ENCODE data around the gene ARL4D. TPM values are rescaled to one million over a fixed set of nuclear protein-coding genes. Genes with fewer than 3 reads are reported as not detected.

Gene ARL4D
- total and polyA plus RNA-seq, 2 of the 4 experiments (the other 2 are of a cell fraction), result 12.5 to 30.7 TPM

- in situ Hi-C loops (cut with MboI; ENCODE audit: low sequenced_read_pairs) (no loop called here), intact Hi-C loops (cut with micrococcal nuclease) (no loop called here), dilution Hi-C loops (cut with HindIII; ENCODE audit: low sequenced_read_pairs, unreplicated experiment) (no loop called here)
- H4K8ac ChIP-seq (ENCODE audit: low read depth in 2 of 2, low read length in 2 of 2), result no peak overlapping the region
- H2BK20ac ChIP-seq (ENCODE audit: low read depth, low read length), result no peak overlapping the region
- DNase-seq (no peak), ATAC-seq (ENCODE audit: low read depth) (no peak)
- ChIA-PET POLR2A (ENCODE audit: unreplicated experiment) (no interaction called here), CTCF (interaction anchor here (0.6 kb wide), 2 partner anchors 17 to 144 kb away, joined by 3 to 5 read pairs; no protein-coding TSS in a partner anchor)
- H4K20me1 ChIP-seq (ENCODE audit: insufficient read depth, low read length), result no peaks in the 10 kb centered on the region
- 100% methylated on average over 1 of the region's 5 CpGs; no CpG with 5 or more reads in 1 of the 2 experiments for WGBS, 2 experiments (ENCODE audit: extremely low coverage in 2 of 2, insufficient read length in 1 of 2)
- no TSS peak for BruUV-seq (replicated peaks)
- H3K4me2 ChIP-seq (ENCODE audit: low read depth, low read length), result no peak overlapping the region
- H3K36me3 ChIP-seq (ENCODE audit: control insufficient read depth, insufficient read depth, low read length), result no peaks in the 10 kb centered on the region
- no peak overlapping the region for H3K14ac ChIP-seq (replicated peaks; ENCODE audit: low read depth, low read length)
- 0 out of 2 replicates have a peak, but pooled peaks cover 3% of the 10 kb centered on the region for H3K9me1 ChIP-seq (ENCODE audit: insufficient read depth, low read length)
- H3K79me1 ChIP-seq (ENCODE audit: low read depth in 1 of 2, low read length in 2 of 2), result no peaks in the 10 kb centered on the region
- H3K9ac ChIP-seq (ENCODE audit: low read depth, low read length), result no peak overlapping the region
- H3K4me3 ChIP-seq (ENCODE audit: insufficient read depth, low read depth, low read length), result no peak overlapping the region
- H4K5ac ChIP-seq (ENCODE audit: low read depth, low read length), result no peak overlapping the region
- no peak overlapping the region for H4K91ac ChIP-seq (ENCODE audit: insufficient read depth, low read depth, low read length)
- no peak overlapping the region for H2AK5ac ChIP-seq (ENCODE audit: low read depth, low read length)
- H3K27ac ChIP-seq (ENCODE audit: insufficient read depth, low read length), result no peak overlapping the region
- TF ChIP-seq SMC3 (IDR thresholded peaks at IDR 0.05; ENCODE audit: low read depth, low read length) (no peak), BHLHE40 (IDR thresholded peaks at IDR 0.05; ENCODE audit: low read depth, low read length) (no peak), CTCF (conservative IDR thresholded peaks at IDR 0.05; ENCODE audit: low read depth, low read length) (no peak), MAFK (IDR thresholded peaks at IDR 0.05; ENCODE audit: low read depth, low read length) (no peak), RFX5 (IDR thresholded peaks at IDR 0.05; ENCODE audit: low read depth, low read length) (no peak), RAD21 (IDR thresholded peaks at IDR 0.05; ENCODE audit: low read length) (no peak), ELK1 (IDR thresholded peaks at IDR 0.05; ENCODE audit: borderline replicate concordance, low read depth, low read length) (no peak), MAZ (IDR thresholded peaks at IDR 0.05; ENCODE audit: borderline replicate concordance, low read depth, low read length) (no peak), POLR2A (IDR thresholded peaks at IDR 0.05; ENCODE audit: low read depth, low read length) (no peak), CHD1 (IDR thresholded peaks at IDR 0.05; ENCODE audit: low read depth, low read length) (no peak), MXI1 (IDR thresholded peaks at IDR 0.05; ENCODE audit: borderline replicate concordance, low read depth, low read length) (no peak), USF2 (IDR thresholded peaks at IDR 0.05; ENCODE audit: low read depth, low read length) (no peak), RCOR1 (IDR thresholded peaks at IDR 0.05; ENCODE audit: insufficient replicate concordance, low read length) (no peak), NFE2L2 (IDR thresholded peaks at IDR 0.05; ENCODE audit: low read depth, low read length) (no peak), FOS (IDR thresholded peaks at IDR 0.05; ENCODE audit: low read depth, low read length) (no peak), CEBPB (IDR thresholded peaks at IDR 0.05; ENCODE audit: low read depth, low read length) (no peak)
- H3K4ac ChIP-seq (ENCODE audit: low read depth, low read length), result no peak overlapping the region
- no peak overlapping the region for H3K56ac ChIP-seq (ENCODE audit: extremely low read depth, insufficient read depth, low read length)
- no peak overlapping the region for H3K18ac ChIP-seq (ENCODE audit: low read depth, low read length)
- no peak overlapping the region for H3K23ac ChIP-seq (ENCODE audit: low read depth, low read length)
- no peak overlapping the region for H2AK9ac ChIP-seq (replicated peaks; ENCODE audit: low read depth, low read length, poor library complexity)
- no peaks in the 10 kb centered on the region for H3K4me1 ChIP-seq (ENCODE audit: control insufficient read depth, insufficient read depth, low read length)
- peaks cover 22% of the 10 kb centered on the region for H3K9me3 ChIP-seq (ENCODE audit: control insufficient read depth, insufficient read depth, low read length)
- no peak overlapping the region for H2BK15ac ChIP-seq (ENCODE audit: low read depth, low read length)
- no peak overlapping the region for H2BK5ac ChIP-seq (ENCODE audit: low read depth, low read length, poor library complexity, severe bottlenecking)
- no peak overlapping the region for H2AFZ ChIP-seq (replicated peaks; ENCODE audit: low read length, poor library complexity)
- no peaks in the 10 kb centered on the region; the same call in 1 of the 2 replicates for H3K27me3 ChIP-seq (ENCODE audit: control insufficient read depth, insufficient read depth, low read length)
- no peak overlapping the region for H2BK120ac ChIP-seq (ENCODE audit: low read depth, low read length)
Observed at GRCh38 chr17:43380307-43380706, 18.5 kb upstream of the ARL4D start.
